Neural cell (in vitro differentiated cells): Measurements from ENCODE around the gene DHCR24. TPM values are rescaled to one million over a fixed set of nuclear protein-coding genes. Genes with fewer than 3 reads are reported as not detected.

ENCODE experiments used
- H2AFZ ChIP-seq: fragments of 200-600, 300-800 bp; sonication (generic), shearing (Covaris generic); 2 replicates; pipeline ENCODE4 v1.6.0; 2014; ENCODE audit warnings: low read depth, mild to moderate bottlenecking, antibody characterized with exemption, low read length, moderate library complexity
- H3F3A ChIP-seq: fragments of 200-600 bp; shearing (Covaris generic); 2 replicates; pipeline ENCODE4 v1.6.1; 2016; ENCODE audit warnings: mild to moderate bottlenecking, moderate library complexity, mixed read lengths, antibody characterized with exemption, low read length; ENCODE audit not compliant: insufficient read depth, poor library complexity, severe bottlenecking
- H3K27ac ChIP-seq: fragments of 200-600, 300-800 bp; sonication (generic), shearing (Covaris generic); 2 replicates; pipeline ENCODE4 v1.5.1; 2014; ENCODE audit warnings: mild to moderate bottlenecking, low read length, moderate library complexity
- H3K27me3 ChIP-seq: fragments of 300-800, 200-600 bp; sonication (generic), shearing (Covaris generic); 2 replicates; pipeline ENCODE4 v1.6.0; 2014; ENCODE audit warnings: mild to moderate bottlenecking, low read depth, low read length, moderate library complexity; ENCODE audit not compliant: insufficient read depth
- H3K36me3 ChIP-seq: fragments of 300-800, 200-600 bp; sonication (generic), shearing (Covaris generic); 2 replicates; pipeline ENCODE4 v1.5.1; 2014; ENCODE audit warnings: mild to moderate bottlenecking, antibody characterized with exemption, low read length, moderate library complexity; ENCODE audit not compliant: insufficient read depth
- H3K4me2 ChIP-seq: fragments of 300-800, 200-600 bp; sonication (generic), shearing (Covaris generic); 2 replicates; pipeline ENCODE4 v1.6.0; 2014; ENCODE audit warnings: mild to moderate bottlenecking, low read length
- H3K4me3 ChIP-seq: fragments of 300-800, 200-600 bp; sonication (generic), shearing (Covaris generic); 2 replicates; pipeline ENCODE4 v1.5.1; 2014; ENCODE audit warnings: mild to moderate bottlenecking, low read length, moderate library complexity
- H3K79me2 ChIP-seq: fragments of 200-600 bp; shearing (Covaris generic); replicated peaks from 2 replicates; pipeline ENCODE4 v1.6.0; 2014; ENCODE audit warnings: mild to moderate bottlenecking, low read length, moderate library complexity; ENCODE audit not compliant: insufficient read depth
- H3K9ac ChIP-seq: fragments of 300-800, 200-600 bp; sonication (generic), shearing (Covaris generic); 2 replicates; pipeline ENCODE4 v1.6.1; 2016; ENCODE audit warnings: mild to moderate bottlenecking, low read length, mixed read lengths
- H3K9me2 ChIP-seq: fragments of 200-600 bp; shearing (Covaris generic); 2 replicates; pipeline ENCODE4 v1.6.1; 2016; ENCODE audit warnings: mild to moderate bottlenecking, low read length, mixed read lengths; ENCODE audit not compliant: insufficient read depth
- H3K9me3 ChIP-seq: fragments of 200-600, 300-800 bp; sonication (generic), shearing (Covaris generic); 2 replicates; pipeline ENCODE4 v1.6.1; 2016; ENCODE audit warnings: mild to moderate bottlenecking, mixed run types, low read length, moderate library complexity, mixed read lengths
- H4K20me1 ChIP-seq: fragments of 200-600 bp; shearing (Covaris generic); 2 replicates; pipeline ENCODE4 v1.6.1; 2016; ENCODE audit warnings: mild to moderate bottlenecking, mixed run types; ENCODE audit not compliant: insufficient read depth
- CTCF ChIP-seq: fragments of 450-650 bp; IDR thresholded peaks from 2 replicates; pipeline ENCODE4 v1.5.1; 2014; ENCODE audit warnings: antibody characterized with exemption, mild to moderate bottlenecking, moderate library complexity; ENCODE audit not compliant: poor library complexity, severe bottlenecking
- EP300 ChIP-seq: fragments of 450-650 bp; conservative IDR thresholded peaks from 2 replicates; pipeline ENCODE4 v1.6.1; 2014; ENCODE audit warnings: antibody characterized with exemption, mild to moderate bottlenecking, moderate library complexity; ENCODE audit not compliant: poor library complexity, severe bottlenecking
- EZH2 ChIP-seq: fragments of 200-600, 300-800 bp; shearing (Covaris generic), sonication (generic); IDR thresholded peaks from 2 replicates; pipeline ENCODE4 v1.6.1; 2014; ENCODE audit warnings: antibody characterized with exemption, low read length, borderline replicate concordance, mild to moderate bottlenecking; ENCODE audit not compliant: insufficient read depth, poor library complexity, severe bottlenecking
- MXI1 ChIP-seq: fragments of 450-650 bp; conservative IDR thresholded peaks from 2 replicates; pipeline ENCODE4 v1.6.1; 2014; ENCODE audit warnings: antibody characterized with exemption, mild to moderate bottlenecking; ENCODE audit not compliant: poor library complexity, severe bottlenecking
- POLR2AphosphoS5 ChIP-seq: IDR thresholded peaks from 2 replicates; pipeline ENCODE4 v1.6.1; 2012
- RAD21 ChIP-seq: fragments of 450-650 bp; conservative IDR thresholded peaks from 2 replicates; pipeline ENCODE4 v1.6.1; 2014; ENCODE audit warnings: antibody characterized with exemption, mild to moderate bottlenecking, moderate library complexity
- REST ChIP-seq: IDR thresholded peaks from 2 replicates; pipeline ENCODE4 v1.6.1; 2012; ENCODE audit warnings: borderline replicate concordance
- SMC3 ChIP-seq: fragments of 450-650 bp; conservative IDR thresholded peaks from 2 replicates; pipeline ENCODE4 v1.6.1; 2014; ENCODE audit warnings: antibody characterized with exemption, mild to moderate bottlenecking, moderate library complexity; ENCODE audit not compliant: poor library complexity
- TAF1 ChIP-seq: IDR thresholded peaks from 2 replicates; pipeline ENCODE4 v1.6.1; 2012; ENCODE audit warnings: low read depth
- polyA plus RNA-seq: library from polyadenylated mRNA; depleted of rRNA; stranded (reverse); fragments of >200 nt; gene quantifications from 2 replicates; pipeline ENCODE4 v1.2.3, GENCODE V29; 2014

DHCR24 gene
- polyA plus RNA-seq, 1 donor from 2014 or later, result 91.3 TPM

- TF ChIP-seq EP300, result no peak
- H3K27me3 ChIP-seq, result no peaks in the 10 kb centered on the region
- H3K4me2 ChIP-seq, result no peak overlapping the region
- no peaks in the 10 kb centered on the region for H3K79me2 ChIP-seq
- no peaks in the 10 kb centered on the region for H3K9me3 ChIP-seq
- no peaks in the 10 kb centered on the region for H3K9me2 ChIP-seq
- no peak overlapping the region for H2AFZ ChIP-seq
- H3K9ac ChIP-seq, result no peak overlapping the region
- H4K20me1 ChIP-seq, result no peaks in the 10 kb centered on the region
- no peak overlapping the region for H3K4me3 ChIP-seq
- H3K36me3 ChIP-seq, result peaks cover 12% of the 10 kb centered on the region
- no peak overlapping the region for H3K27ac ChIP-seq
- H3F3A ChIP-seq, result no peaks in the 10 kb centered on the region
These were observed 21.5 kb downstream of the DHCR24 start for GRCh38 chr1:54865238-54866073.

DNA sequence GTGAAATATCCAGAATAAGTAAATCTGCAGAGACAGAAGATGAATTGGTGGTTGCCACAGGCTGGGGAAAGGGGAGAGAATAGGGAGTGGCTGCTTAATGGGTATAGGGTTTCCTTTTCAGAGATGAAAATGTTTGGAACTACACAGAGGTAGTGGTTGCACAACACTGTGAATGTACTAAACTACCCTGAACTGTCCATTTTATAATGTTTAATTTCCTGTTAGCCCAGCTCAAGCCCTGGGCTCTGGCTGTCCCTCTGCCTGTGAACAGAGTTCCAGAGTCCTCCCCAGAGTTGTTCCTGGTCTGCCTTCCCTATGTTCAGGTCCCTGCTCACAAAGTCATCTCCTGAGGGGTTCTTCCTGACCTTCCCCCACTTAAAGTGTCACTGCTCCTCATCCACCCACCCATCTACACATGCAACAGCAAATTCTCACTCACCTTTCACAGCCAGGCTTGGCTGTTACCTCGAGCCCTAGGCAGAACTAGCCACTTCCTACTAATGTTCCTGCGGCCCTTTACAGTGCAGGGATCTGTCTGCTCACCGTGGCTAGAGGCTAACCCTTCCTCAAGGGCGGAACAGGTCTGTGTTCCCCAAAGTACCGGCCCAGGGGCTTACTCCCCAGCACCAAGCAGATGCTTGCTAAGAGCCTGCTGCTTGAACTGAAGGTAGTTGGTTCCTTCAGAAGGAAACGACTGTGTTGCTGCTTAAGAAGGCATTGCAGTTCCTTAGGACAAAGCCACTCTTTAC lies 22.4 kb downstream of the DHCR24 start:
- TF ChIP-seq POLR2AphosphoS5, result no peak
- no peak for TF ChIP-seq SMC3
- no peak for TF ChIP-seq RAD21
- no peak for TF ChIP-seq EZH2
- H3K36me3 ChIP-seq, result peaks cover 12% of the 10 kb centered on the region
- no peak overlapping the region for H3K4me3 ChIP-seq
- no peaks in the 10 kb centered on the region for H3K9me2 ChIP-seq
- H3K79me2 ChIP-seq, result no peaks in the 10 kb centered on the region
- H2AFZ ChIP-seq, result no peak overlapping the region
- no peaks in the 10 kb centered on the region for H3F3A ChIP-seq
- H3K27ac ChIP-seq, result no peak overlapping the region
- no peak overlapping the region for H3K9ac ChIP-seq
- no peaks in the 10 kb centered on the region for H4K20me1 ChIP-seq
- H3K4me2 ChIP-seq, result no peak overlapping the region
- H3K27me3 ChIP-seq, result no peaks in the 10 kb centered on the region
- H3K9me3 ChIP-seq, result no peaks in the 10 kb centered on the region

DNA sequence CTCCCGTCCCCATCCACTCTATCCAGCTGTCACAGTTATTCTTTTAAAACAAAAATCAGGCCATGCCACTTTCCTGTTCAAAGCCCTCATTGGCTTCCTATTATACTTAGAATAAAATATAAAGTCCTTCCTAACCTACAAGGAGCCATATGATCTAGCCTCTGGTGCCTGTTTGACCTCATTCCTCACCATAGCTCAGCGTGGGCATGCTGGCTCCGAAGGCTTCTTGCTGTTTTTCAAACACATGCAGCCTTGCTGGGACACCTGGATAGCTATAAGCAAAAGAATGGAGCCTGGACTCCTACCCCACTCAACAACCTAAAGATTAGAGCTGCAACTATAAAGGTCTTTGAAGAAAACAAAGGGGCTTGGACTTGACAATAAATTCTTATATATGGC lies 23.7 kb downstream of the DHCR24 start:
- Histone ChIP-seq H3K9me3 (no peaks in the 10 kb centered on the region), H3K9me2 (no peaks in the 10 kb centered on the region), H3K27ac (no peak overlapping the region), H3K79me2 (no peaks in the 10 kb centered on the region), H4K20me1 (no peaks in the 10 kb centered on the region), H3K9ac (no peak overlapping the region), H3K36me3 (peaks cover 12% of the 10 kb centered on the region), H3K4me3 (no peak overlapping the region), H2AFZ (no peak overlapping the region), H3K4me2 (no peak overlapping the region), H3K27me3 (no peaks in the 10 kb centered on the region), H3F3A (no peaks in the 10 kb centered on the region)
- no peak for TF ChIP-seq RAD21
- no peak for TF ChIP-seq CTCF
- no peak for TF ChIP-seq EP300
- no peak for TF ChIP-seq POLR2AphosphoS5
- TF ChIP-seq SMC3, result no peak
- no peak for TF ChIP-seq EZH2
- TF ChIP-seq REST, result no peak
- no peak for TF ChIP-seq MXI1
- TF ChIP-seq TAF1, result no peak
